CD4-positive, CD25-positive, alpha-beta regulatory T cell (primary cell): Measurements from ENCODE around the gene ZNF853. TPM values are rescaled to one million over a fixed set of nuclear protein-coding genes. Genes with fewer than 3 reads are reported as not detected.

Experiments
- ATAC-seq, 2 donors: fragments of 150-1000 bp; cut with Tn5 transposase; one replicate each; pipeline ENCODE4 v1.10.0; 2021; ENCODE audit warnings: low read depth in 2 of 2, moderate number of reproducible peaks in 2 of 2, moderate library complexity in 1 of 2
- DNase-seq, 3 donors: peaks; one replicate each; pipeline versions ENCODE4 v3.0.0 to v3.0.0-alpha.2; 2012 to 2022; ENCODE audit warnings: mixed read lengths in 1 of 3
- H3K27ac ChIP-seq: one replicate; pipeline ENCODE4 v1.7.0; 2013; ENCODE audit warnings: mild to moderate bottlenecking, low read length; ENCODE audit not compliant: insufficient read depth, poor library complexity, severe bottlenecking
- H3K27me3 ChIP-seq: one replicate; pipeline ENCODE4 v1.7.0; 2013; ENCODE audit warnings: low read length; ENCODE audit not compliant: control insufficient read depth, insufficient read depth
- H3K36me3 ChIP-seq: one replicate; pipeline ENCODE4 v1.7.0; 2013; ENCODE audit warnings: mild to moderate bottlenecking, low read length, moderate library complexity; ENCODE audit not compliant: control insufficient read depth, insufficient read depth
- H3K4me1 ChIP-seq: 2 replicates; pipeline ENCODE4 v1.7.0; 2013; ENCODE audit warnings: mild to moderate bottlenecking, low read length; ENCODE audit not compliant: insufficient read depth, control insufficient read depth, poor library complexity, severe bottlenecking
- H3K4me3 ChIP-seq: one replicate; pipeline ENCODE4 v1.7.0; 2013; ENCODE audit warnings: low read depth, mild to moderate bottlenecking, low read length, moderate library complexity
- H3K9me3 ChIP-seq, 2 experiments: 1 replicate in 1 of 2; 2 replicates in 1 of 2; pipeline ENCODE4 v1.7.0; 2013; ENCODE audit warnings: low read length in 2 of 2, mild to moderate bottlenecking in 1 of 2, moderate library complexity in 1 of 2; ENCODE audit not compliant: control insufficient read depth in 2 of 2
- H3K27ac Mint-ChIP-seq, 3 donors: one replicate each; pipeline ENCODE4 v1.8.0; 2020 to 2022; ENCODE audit warnings: mild to moderate bottlenecking in 3 of 3, mixed read lengths in 3 of 3, moderate library complexity in 2 of 3
- H3K27me3 Mint-ChIP-seq: one replicate; pipeline ENCODE4 v1.8.0; 2022; ENCODE audit warnings: mild to moderate bottlenecking, mixed read lengths
- H3K36me3 Mint-ChIP-seq: one replicate; pipeline ENCODE4 v1.8.0; 2020; ENCODE audit warnings: mixed read lengths
- H3K4me1 Mint-ChIP-seq, 4 donors: one replicate each; pipeline ENCODE4 v1.8.0; 2020 to 2022; ENCODE audit warnings: mixed read lengths in 4 of 4, mild to moderate bottlenecking in 1 of 4
- H3K4me3 Mint-ChIP-seq, 4 donors: one replicate each; pipeline ENCODE4 v1.8.0; 2020 to 2022; ENCODE audit warnings: mild to moderate bottlenecking in 4 of 4, mixed read lengths in 4 of 4, moderate library complexity in 3 of 4
- H3K9me3 Mint-ChIP-seq, 7 donors: one replicate each; pipeline ENCODE4 v1.8.0; 2020 to 2022; ENCODE audit warnings: mixed read lengths in 7 of 7, mild to moderate bottlenecking in 3 of 7, moderate library complexity in 2 of 7
- polyA plus RNA-seq, 4 donors: library from polyadenylated mRNA; unstranded; fragments of 300-500 nt; fragmentation: Illumina TruSeq; gene quantifications; one replicate each; pipeline ENCODE4 v1.2.3, GENCODE V29; 2021
- total RNA-seq: library from RNA; stranded (reverse); gene quantifications from one replicate; pipeline ENCODE4 v1.2.3, GENCODE V29; 2022

ZNF853 gene
- total and polyA plus RNA-seq, 5 donors from 2014 or later: 0.26 to 1.3 (median 0.96) TPM

DNA sequence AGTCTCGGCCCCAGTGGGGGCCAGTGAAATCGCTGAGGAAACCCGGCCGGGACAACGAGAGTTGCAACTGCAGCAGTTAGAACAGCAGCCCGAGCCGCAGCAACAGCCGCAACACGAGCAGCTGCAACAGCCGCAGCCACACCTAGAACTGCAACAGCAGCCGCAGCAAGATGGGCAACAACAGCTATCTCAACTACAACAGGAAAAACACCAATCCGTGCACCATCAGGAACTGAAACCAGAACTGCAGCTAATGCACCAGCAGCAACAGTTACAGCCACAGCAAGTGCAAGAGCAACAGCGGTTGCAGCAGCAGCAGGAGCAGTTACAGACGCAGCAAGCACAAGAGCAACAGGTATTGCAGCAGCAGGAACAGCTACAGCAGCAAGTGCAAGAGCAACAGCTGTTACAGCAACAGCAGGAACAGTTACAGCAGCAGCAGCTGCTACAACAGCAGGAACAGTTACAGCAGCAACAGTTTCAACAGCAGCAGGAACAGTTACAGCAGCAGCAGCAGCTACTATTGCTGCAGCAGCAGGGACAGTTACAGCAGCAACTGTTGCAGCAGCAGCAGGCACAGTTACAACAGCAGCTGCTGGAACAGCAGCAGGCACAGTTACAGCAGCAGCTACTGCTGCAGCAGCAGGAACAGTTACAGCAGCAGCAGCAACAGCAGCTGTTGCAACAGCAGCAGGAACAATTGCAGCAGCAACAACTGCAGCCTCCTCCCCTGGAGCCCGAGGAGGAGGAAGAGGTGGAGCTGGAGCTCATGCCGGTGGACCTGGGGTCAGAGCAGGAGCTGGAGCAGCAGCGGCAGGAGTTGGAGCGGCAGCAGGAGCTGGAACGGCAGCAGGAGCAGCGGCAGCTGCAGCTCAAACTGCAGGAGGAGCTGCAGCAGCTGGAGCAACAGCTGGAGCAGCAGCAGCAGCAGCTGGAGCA is 6.1 kb downstream of the ZNF853 start:
- Histone ChIP-seq H3K36me3 (no peaks in the 10 kb centered on the region), H3K4me3 (peak overlapping the region; percentile 54), H3K4me1 (peaks cover 21% of the 10 kb centered on the region), H3K27ac (no peak overlapping the region), H3K27me3 (no peaks in the 10 kb centered on the region), H3K9me3 (no peaks in the 10 kb centered on the region)
- DNase-seq: peak in 1 of 3 donors; percentile 35
- Mint-ChIP-seq H3K36me3 (peaks cover 7% of the 10 kb centered on the region), H3K4me1 (peaks cover 14 to 56% (median 25%) of the 10 kb centered on the region in 4 donors), H3K27me3 (peaks cover 24% of the 10 kb centered on the region), H3K27ac (peak overlapping the region; percentile 26 to 54 (median 38)), H3K4me3 (peak overlapping the region; percentile 76 to 79 (median 77)), H3K9me3 (no peaks in the 10 kb centered on the region)
- ATAC-seq: peak in 1 of 2 donors; percentile 20

GRCh38 chr7:6622134-6622710 is 6.8 kb downstream of the ZNF853 start:
- no peak overlapping the region for H3K27ac Mint-ChIP-seq
- no peak overlapping the region for H3K4me3 Mint-ChIP-seq
- H3K4me1 Mint-ChIP-seq: peaks cover 14 to 55% (median 25%) of the 10 kb centered on the region in 4 donors
- H3K36me3 ChIP-seq: no peaks in the 10 kb centered on the region
- H3K9me3 Mint-ChIP-seq: no peaks in the 10 kb centered on the region
- H3K9me3 ChIP-seq: no peaks in the 10 kb centered on the region
- peaks cover 21% of the 10 kb centered on the region for H3K4me1 ChIP-seq
- ATAC-seq (no peak), DNase-seq (no peak)
- H3K27me3 Mint-ChIP-seq: peaks cover 18% of the 10 kb centered on the region
- H3K36me3 Mint-ChIP-seq: peaks cover 7% of the 10 kb centered on the region
- no peaks in the 10 kb centered on the region for H3K27me3 ChIP-seq
- H3K4me3 ChIP-seq: no peak overlapping the region
- H3K27ac ChIP-seq: no peak overlapping the region

DNA sequence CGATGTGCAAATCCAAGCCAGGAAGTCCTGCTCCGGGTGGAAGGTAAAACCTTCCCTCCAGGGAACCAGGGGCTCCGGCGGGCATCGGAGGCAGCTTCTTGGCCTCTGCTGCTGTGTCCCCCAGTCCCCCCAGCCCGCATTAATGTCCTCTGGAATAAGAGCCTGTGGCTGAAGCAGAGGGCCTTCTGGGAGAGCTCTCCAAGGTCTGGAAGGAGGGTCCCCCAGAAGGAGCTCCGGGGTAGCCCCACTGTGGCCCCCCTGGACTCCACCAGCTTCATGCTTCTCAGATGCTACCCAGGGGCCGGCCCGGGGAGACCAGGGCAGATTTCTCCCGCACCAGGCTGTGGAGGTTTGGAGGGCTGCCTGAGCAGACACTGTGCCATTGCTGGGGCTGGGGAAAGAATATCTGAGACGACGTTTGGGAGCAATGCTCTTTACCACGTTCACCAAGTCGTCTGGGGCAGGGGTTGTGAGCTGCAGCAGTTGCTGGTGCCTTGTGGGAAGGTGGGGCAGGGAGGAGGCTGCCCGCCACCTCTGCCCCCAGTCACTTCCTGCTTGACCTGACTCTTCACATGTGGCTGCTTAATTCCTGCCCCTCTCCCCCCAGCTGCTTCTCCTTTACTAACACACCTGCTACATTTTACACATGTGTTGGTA is 8.3 kb downstream of the ZNF853 start:
- H3K4me3 ChIP-seq: peak overlapping the region; percentile 47
- peaks cover 7% of the 10 kb centered on the region for H3K36me3 Mint-ChIP-seq
- H3K27ac Mint-ChIP-seq: peak overlapping the region; percentile 91 to 94 (median 94)
- H3K9me3 ChIP-seq: no peaks in the 10 kb centered on the region
- DNase-seq (peak in 2 of 3 donors; percentile 31 to 63), ATAC-seq (peak; percentile 46 to 49)
- peak overlapping the region; percentile 52 for H3K27ac ChIP-seq
- H3K4me3 Mint-ChIP-seq: peak overlapping the region; percentile 44 to 84 (median 62)
- H3K27me3 Mint-ChIP-seq: peaks cover 17% of the 10 kb centered on the region
- no peaks in the 10 kb centered on the region for H3K9me3 Mint-ChIP-seq
- H3K4me1 Mint-ChIP-seq: peaks cover 14 to 51% (median 25%) of the 10 kb centered on the region in 4 donors
- H3K27me3 ChIP-seq: no peaks in the 10 kb centered on the region
- H3K4me1 ChIP-seq: peaks cover 21% of the 10 kb centered on the region
- no peaks in the 10 kb centered on the region for H3K36me3 ChIP-seq

DNA sequence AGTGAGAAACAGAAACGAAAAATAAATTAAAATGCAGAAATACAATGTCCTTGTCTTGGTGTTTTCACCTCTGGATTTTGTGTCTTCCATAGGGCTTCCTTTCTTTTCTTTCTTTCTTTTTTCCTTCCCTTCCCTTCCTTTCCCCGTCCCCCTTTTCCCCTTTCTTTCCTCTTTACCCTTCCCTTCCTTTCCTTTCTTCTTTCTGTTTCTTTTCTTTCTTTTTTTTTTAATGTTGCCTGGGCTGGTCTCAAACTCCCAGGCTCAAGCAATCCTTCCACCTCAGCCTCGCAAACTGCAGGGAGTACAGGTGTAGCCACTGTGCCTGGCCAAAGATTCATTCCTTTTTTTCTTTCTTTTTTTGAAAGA is 8.8 kb downstream of the ZNF853 start:
- Mint-ChIP-seq H3K9me3 (no peaks in the 10 kb centered on the region), H3K27ac (peak overlapping the region; percentile 91 to 94 (median 94)), H3K27me3 (peaks cover 17% of the 10 kb centered on the region), H3K4me1 (peaks cover 14 to 51% (median 25%) of the 10 kb centered on the region in 4 donors), H3K4me3 (peak overlapping the region; percentile 44 to 84 (median 65)), H3K36me3 (peaks cover 7% of the 10 kb centered on the region)
- peaks cover 21% of the 10 kb centered on the region for H3K4me1 ChIP-seq
- H3K9me3 ChIP-seq: no peaks in the 10 kb centered on the region
- H3K4me3 ChIP-seq: peak overlapping the region; percentile 47
- DNase-seq (no peak), ATAC-seq (no peak)
- peak overlapping the region; percentile 52 for H3K27ac ChIP-seq
- no peaks in the 10 kb centered on the region for H3K27me3 ChIP-seq
- no peaks in the 10 kb centered on the region for H3K36me3 ChIP-seq

DNA sequence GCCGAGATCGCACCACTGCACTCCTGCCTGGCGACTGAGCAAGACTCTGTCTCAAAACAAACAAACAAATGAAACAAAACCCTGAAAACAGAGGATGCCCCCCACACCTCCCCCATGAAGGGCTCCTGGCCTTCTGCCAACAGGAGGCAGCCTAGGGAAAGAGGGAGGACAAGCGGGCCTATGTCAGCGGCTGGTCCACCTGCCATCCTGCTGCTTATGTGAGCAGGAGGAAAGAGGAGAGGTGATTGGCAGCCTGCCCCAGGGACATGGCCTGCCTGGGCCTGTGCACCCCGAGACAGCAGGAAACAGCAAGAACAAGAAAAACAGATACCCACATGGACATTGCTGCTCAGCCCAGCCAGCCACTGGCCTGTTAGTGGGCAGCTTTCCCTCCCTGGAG is 12.6 kb downstream of the ZNF853 start:
- H3K4me3 ChIP-seq: no peak overlapping the region
- H3K4me1 Mint-ChIP-seq: peaks cover 0 to 24% (median 8%) of the 10 kb centered on the region in 4 donors
- H3K27me3 Mint-ChIP-seq: peaks cover 5% of the 10 kb centered on the region
- no peak overlapping the region for H3K27ac ChIP-seq
- peaks cover 14% of the 10 kb centered on the region for H3K4me1 ChIP-seq
- peak overlapping the region in 1 of 3 donors; percentile 20 for H3K27ac Mint-ChIP-seq
- peak overlapping the region in 1 of 4 donors; percentile 68 for H3K4me3 Mint-ChIP-seq
- DNase-seq (no peak), ATAC-seq (no peak)
- H3K9me3 Mint-ChIP-seq: no peaks in the 10 kb centered on the region
- no peaks in the 10 kb centered on the region for H3K36me3 Mint-ChIP-seq
- no peaks in the 10 kb centered on the region for H3K36me3 ChIP-seq
- no peaks in the 10 kb centered on the region for H3K9me3 ChIP-seq
- H3K27me3 ChIP-seq: no peaks in the 10 kb centered on the region

GRCh38 chr7:6630007-6630849 is 14.8 kb downstream of the ZNF853 start:
- Histone ChIP-seq H3K27ac (no peak overlapping the region), H3K4me3 (no peak overlapping the region), H3K4me1 (no peaks in the 10 kb centered on the region), H3K36me3 (no peaks in the 10 kb centered on the region), H3K27me3 (no peaks in the 10 kb centered on the region), H3K9me3 (no peaks in the 10 kb centered on the region)
- H3K4me3 Mint-ChIP-seq: peak overlapping the region in 1 of 4 donors; percentile 85
- ATAC-seq (no peak), DNase-seq (no peak)
- H3K9me3 Mint-ChIP-seq: no peaks in the 10 kb centered on the region
- peaks cover 5% of the 10 kb centered on the region for H3K27me3 Mint-ChIP-seq
- no peaks in the 10 kb centered on the region for H3K36me3 Mint-ChIP-seq
- H3K27ac Mint-ChIP-seq: peak overlapping the region in 1 of 3 donors; percentile 29
- peaks cover 0 to 9% (median 0%) of the 10 kb centered on the region in 4 donors for H3K4me1 Mint-ChIP-seq

DNA sequence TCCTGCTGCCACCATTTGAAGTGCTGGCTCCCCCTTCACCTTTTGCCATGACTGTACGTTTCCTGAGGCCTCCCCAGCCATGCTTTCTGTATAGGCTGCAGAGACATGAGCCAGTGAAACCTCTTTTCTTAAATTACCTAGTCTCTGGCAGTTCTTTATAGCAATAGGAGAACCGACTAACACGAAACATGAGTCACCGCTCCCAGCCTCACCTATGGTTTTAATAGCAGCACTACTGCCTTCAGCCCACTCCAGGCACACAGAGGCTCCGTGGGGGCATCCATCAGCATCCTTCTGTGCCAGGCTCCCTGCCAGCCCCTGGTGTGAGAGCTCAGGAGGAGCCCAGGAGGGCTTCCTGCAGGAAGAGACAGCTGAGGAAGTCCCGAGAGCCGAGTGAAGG is 16.2 kb downstream of the ZNF853 start:
- no peak overlapping the region for H3K4me3 ChIP-seq
- Mint-ChIP-seq H3K27ac (peak overlapping the region in 1 of 3 donors; percentile 83), H3K36me3 (no peaks in the 10 kb centered on the region)

More for the DNA sequence above, 16.2 kb downstream of the ZNF853 start:
- no peaks in the 10 kb centered on the region for H3K27me3 ChIP-seq
- H3K4me1 Mint-ChIP-seq: peaks cover 0 to 10% (median 0%) of the 10 kb centered on the region in 4 donors
- H3K9me3 ChIP-seq: no peaks in the 10 kb centered on the region
- no peaks in the 10 kb centered on the region for H3K4me1 ChIP-seq
- H3K27me3 Mint-ChIP-seq: peaks cover 5% of the 10 kb centered on the region
- no peaks in the 10 kb centered on the region for H3K36me3 ChIP-seq
- DNase-seq (no peak), ATAC-seq (no peak)
- no peaks in the 10 kb centered on the region for H3K9me3 Mint-ChIP-seq
- no peak overlapping the region for H3K27ac ChIP-seq
- H3K4me3 Mint-ChIP-seq: peak overlapping the region in 1 of 4 donors; percentile 45
